IMR-90 (cell line): Measurements from ENCODE around the gene PLD4.

ENCODE experiments used
- CEBPB ChIP-seq: IDR thresholded peaks from 2 replicates; pipeline ENCODE4 v1.6.1; 2012; ENCODE audit warnings: low read depth, low read length, improper control_type of control experiment
- CHD1 ChIP-seq: IDR thresholded peaks from 2 replicates; pipeline ENCODE4 v1.6.1; 2012; ENCODE audit warnings: low read depth, low read length, improper control_type of control experiment
- CTCF ChIP-seq: conservative IDR thresholded peaks from 2 replicates; pipeline ENCODE4 v1.5.1; 2012; ENCODE audit warnings: mild to moderate bottlenecking, low read depth, low read length, improper control_type of control experiment
- ELK1 ChIP-seq: fragments of 150-350 bp; IDR thresholded peaks from 2 replicates; pipeline ENCODE4 v1.6.1; 2016; ENCODE audit warnings: low read depth, mild to moderate bottlenecking, low read length, moderate library complexity, borderline replicate concordance
- MAFK ChIP-seq: IDR thresholded peaks from 2 replicates; pipeline ENCODE4 v1.6.1; 2012; ENCODE audit warnings: low read depth, low read length, improper control_type of control experiment
- MAZ ChIP-seq: IDR thresholded peaks from 2 replicates; pipeline ENCODE4 v1.6.1; 2012; ENCODE audit warnings: low read depth, mild to moderate bottlenecking, low read length, improper control_type of control experiment, moderate library complexity, borderline replicate concordance
- MXI1 ChIP-seq: IDR thresholded peaks from 2 replicates; pipeline ENCODE4 v1.6.1; 2012; ENCODE audit warnings: low read depth, mild to moderate bottlenecking, low read length, moderate library complexity, borderline replicate concordance
- POLR2A ChIP-seq: IDR thresholded peaks from 2 replicates; pipeline ENCODE4 v1.6.1; 2012; ENCODE audit warnings: mild to moderate bottlenecking, low read depth, low read length
- RAD21 ChIP-seq: IDR thresholded peaks from 2 replicates; pipeline ENCODE4 v1.6.1; 2012; ENCODE audit warnings: low read length, improper control_type of control experiment
- RCOR1 ChIP-seq: IDR thresholded peaks from 2 replicates; pipeline ENCODE4 v1.6.1; 2012; ENCODE audit warnings: mild to moderate bottlenecking, low read length, improper control_type of control experiment; ENCODE audit not compliant: insufficient replicate concordance
- RFX5 ChIP-seq: IDR thresholded peaks from 2 replicates; pipeline ENCODE4 v1.8.0; 2012; ENCODE audit warnings: low read depth, mild to moderate bottlenecking, low read length, moderate library complexity
- USF2 ChIP-seq: fragments of 150-350 bp; IDR thresholded peaks from 2 replicates; pipeline ENCODE4 v1.6.1; 2017; ENCODE audit warnings: mild to moderate bottlenecking, antibody characterized with exemption, low read length, low read depth

- no peak for TF ChIP-seq CTCF
- TF ChIP-seq CEBPB = no peak
- no peak for TF ChIP-seq RFX5
- no peak for TF ChIP-seq POLR2A
- TF ChIP-seq MAZ = no peak
- TF ChIP-seq USF2 = no peak
- TF ChIP-seq RCOR1 = no peak
- TF ChIP-seq CHD1 = no peak
- TF ChIP-seq RAD21 = no peak
- no peak for TF ChIP-seq MXI1
- no peak for TF ChIP-seq MAFK
- TF ChIP-seq ELK1 = no peak
These were observed 41.7 kb downstream of the PLD4 start for GRCh38 chr14:104966261-104966865.
